DND-41 (cell line): ENCODE measurements around the gene TBL1X.

Source experiments
- ATAC-seq: fragments of 200-7000 bp; cut with Tn5 transposase; 3 replicates; pipeline ENCODE4 v1.9.1; 2021; ENCODE audit warnings: low read depth; ENCODE audit not compliant: insufficient read depth
- DNase-seq: peaks from one replicate; pipeline ENCODE4 v3.0.0-alpha.2; 2020
- H2AFZ ChIP-seq: 2 replicates; pipeline ENCODE4 v1.6.0; 2012; ENCODE audit warnings: low read depth, low read length
- H3K27ac ChIP-seq: 2 replicates; pipeline ENCODE4 v1.5.1; 2012; ENCODE audit warnings: low read length, inconsistent platforms
- H3K27me3 ChIP-seq: fragments of 200-600 bp; sonication (generic); 2 replicates; pipeline ENCODE4 v1.6.0; 2012; ENCODE audit warnings: low read length, mild to moderate bottlenecking, inconsistent platforms; ENCODE audit not compliant: insufficient read depth, poor library complexity
- H3K36me3 ChIP-seq: 2 replicates; pipeline ENCODE4 v1.5.1; 2012; ENCODE audit warnings: low read length, inconsistent platforms; ENCODE audit not compliant: insufficient read depth
- H3K4me1 ChIP-seq: 2 replicates; pipeline ENCODE4 v1.5.1; 2012; ENCODE audit warnings: mild to moderate bottlenecking, low read length; ENCODE audit not compliant: insufficient read depth
- H3K4me2 ChIP-seq: 2 replicates; pipeline ENCODE4 v1.6.0; 2012; ENCODE audit warnings: mild to moderate bottlenecking, moderate library complexity, low read length, inconsistent platforms; ENCODE audit not compliant: insufficient read depth
- H3K4me3 ChIP-seq, 2 experiments: fragments of 200-600 bp in 1 of 2; shearing (Covaris generic) in 1 of 2; 2 replicates each; pipeline ENCODE4 v1.5.1; 2012 to 2016; ENCODE audit warnings: inconsistent platforms in 2 of 2, low read length in 2 of 2, mild to moderate bottlenecking in 2 of 2, low read depth in 1 of 2, moderate library complexity in 1 of 2
- H3K79me2 ChIP-seq: 2 replicates; pipeline ENCODE4 v1.6.0; 2012; ENCODE audit warnings: low read length, inconsistent platforms; ENCODE audit not compliant: insufficient read depth
- H3K9ac ChIP-seq: 2 replicates; pipeline ENCODE4 v1.6.0; 2012; ENCODE audit warnings: low read depth, mild to moderate bottlenecking, inconsistent platforms, low read length, moderate library complexity
- H3K9me3 ChIP-seq: 2 replicates; pipeline ENCODE4 v1.5.1; 2012; ENCODE audit warnings: low read length, moderate library complexity, mild to moderate bottlenecking, inconsistent platforms; ENCODE audit not compliant: insufficient read depth, severe bottlenecking
- H4K20me1 ChIP-seq: 2 replicates; pipeline ENCODE4 v1.6.0; 2012; ENCODE audit warnings: low read length; ENCODE audit not compliant: insufficient read depth
- CTCF ChIP-seq: IDR thresholded peaks from 2 replicates; pipeline ENCODE4 v1.5.1; 2012; ENCODE audit warnings: borderline replicate concordance, low read length, moderate library complexity, mild to moderate bottlenecking; ENCODE audit not compliant: poor library complexity, severe bottlenecking; ENCODE audit errors: extremely low read depth
- EZH2 ChIP-seq: IDR thresholded peaks from 3 replicates; pipeline ENCODE4 v1.6.1; 2012; ENCODE audit warnings: borderline replicate concordance, low read depth, mild to moderate bottlenecking, moderate library complexity, low read length, inconsistent platforms; ENCODE audit not compliant: severe bottlenecking

The TBL1X gene

DNA sequence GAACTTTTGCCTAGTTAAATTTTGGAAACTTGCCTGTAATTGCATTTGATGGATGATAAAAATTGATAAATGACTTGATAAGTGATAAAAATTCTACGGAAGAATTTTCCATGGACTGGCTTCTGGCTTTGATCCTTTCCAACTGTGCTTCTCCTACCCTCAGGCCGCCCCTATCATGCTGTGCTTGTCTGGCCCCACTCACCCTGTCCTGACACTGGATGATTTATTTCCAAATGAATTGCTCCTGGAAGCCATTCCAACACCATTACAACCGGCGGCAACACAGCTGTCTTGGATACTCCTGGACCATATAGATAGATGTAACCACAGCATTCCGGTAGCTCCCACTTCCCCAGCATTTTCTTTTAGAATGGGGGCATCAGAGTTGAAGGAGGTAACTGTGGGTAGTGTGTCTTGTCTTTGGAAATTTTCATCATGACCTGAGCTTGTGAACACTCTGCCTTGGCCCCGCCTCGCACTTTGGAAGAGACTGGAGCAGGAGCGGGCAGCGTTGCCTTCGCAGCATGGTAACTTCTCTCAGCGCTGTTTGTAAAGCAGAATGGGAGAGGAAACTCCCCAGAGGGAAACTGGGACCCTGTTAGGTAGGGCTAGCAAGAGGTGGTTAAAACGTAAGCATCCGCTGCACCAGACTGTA, 77.4 kb downstream of the TBL1X start:
- H3K36me3 ChIP-seq, result no peaks in the 10 kb centered on the region
- H3K79me2 ChIP-seq, result no peaks in the 10 kb centered on the region
- no peaks in the 10 kb centered on the region for H3K9me3 ChIP-seq
- H4K20me1 ChIP-seq, result no peaks in the 10 kb centered on the region
- no peak overlapping the region for H3K4me2 ChIP-seq
- no peak overlapping the region for H3K27ac ChIP-seq
- TF ChIP-seq CTCF (no peak), EZH2 (no peak)
- H2AFZ ChIP-seq, result no peak overlapping the region
- no peak for ATAC-seq
- H3K27me3 ChIP-seq, result no peaks in the 10 kb centered on the region
- DNase-seq, result no peak
- H3K4me1 ChIP-seq, result no peaks in the 10 kb centered on the region
- H3K9ac ChIP-seq, result no peak overlapping the region
- H3K4me3 ChIP-seq, result no peak overlapping the region

- Histone ChIP-seq H3K9me3 (no peaks in the 10 kb centered on the region), H3K4me3 (no peak overlapping the region), H3K79me2 (no peaks in the 10 kb centered on the region), H3K36me3 (no peaks in the 10 kb centered on the region), H4K20me1 (no peaks in the 10 kb centered on the region), H3K27ac (no peak overlapping the region), H3K4me1 (no peaks in the 10 kb centered on the region), H2AFZ (no peak overlapping the region), H3K9ac (no peak overlapping the region), H3K4me2 (no peak overlapping the region), H3K27me3 (no peaks in the 10 kb centered on the region)
- ATAC-seq (no peak), DNase-seq (no peak)
- TF ChIP-seq CTCF (no peak), EZH2 (no peak)
Observed at GRCh38 chrX:9542761-9543111, 77.9 kb downstream of the TBL1X start.

DNA sequence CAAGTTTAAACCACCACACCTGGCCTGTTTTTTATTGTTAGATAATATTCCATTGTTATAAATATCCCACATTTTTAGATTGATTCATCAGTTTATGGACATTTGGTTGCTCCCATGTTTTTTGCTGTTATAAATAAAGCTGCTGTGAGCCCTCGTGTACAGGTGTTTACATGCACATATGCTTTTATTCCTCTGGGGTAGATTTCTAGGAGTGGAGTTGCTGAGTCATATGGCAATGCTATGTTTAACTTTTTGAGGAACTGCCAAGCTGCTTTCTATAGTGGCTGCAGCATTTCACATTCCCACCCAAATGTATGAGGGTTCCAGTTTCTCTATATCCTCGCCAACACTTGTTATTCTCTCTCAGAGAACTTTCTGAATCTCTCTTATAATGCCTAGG, 90.5 kb downstream of the TBL1X start:
- Histone ChIP-seq H3K36me3 (no peaks in the 10 kb centered on the region), H2AFZ (no peak overlapping the region), H3K79me2 (no peaks in the 10 kb centered on the region), H3K9ac (no peak overlapping the region), H3K4me2 (no peak overlapping the region), H3K9me3 (no peaks in the 10 kb centered on the region), H3K27me3 (no peaks in the 10 kb centered on the region), H4K20me1 (no peaks in the 10 kb centered on the region), H3K4me3 (no peak overlapping the region), H3K4me1 (no peaks in the 10 kb centered on the region), H3K27ac (no peak overlapping the region)
- ATAC-seq, result no peak
- no peak for TF ChIP-seq CTCF
- no peak for TF ChIP-seq EZH2
- no peak for DNase-seq

GRCh38 chrX:9557091-9557490, 92.2 kb downstream of the TBL1X start:
- Histone ChIP-seq H3K9ac (no peak overlapping the region), H3K4me2 (no peak overlapping the region), H3K79me2 (no peaks in the 10 kb centered on the region), H3K27ac (no peak overlapping the region), H3K36me3 (no peaks in the 10 kb centered on the region), H2AFZ (no peak overlapping the region), H3K9me3 (no peaks in the 10 kb centered on the region), H3K4me3 (no peak overlapping the region), H4K20me1 (no peaks in the 10 kb centered on the region), H3K4me1 (no peaks in the 10 kb centered on the region), H3K27me3 (no peaks in the 10 kb centered on the region)
- ATAC-seq (no peak), DNase-seq (no peak)
- no peak for TF ChIP-seq CTCF
- TF ChIP-seq EZH2, result no peak
